Fibroblast of mammary gland (primary cell): Measurements from ENCODE around the gene CNIH4.
A peak's percentile ranks its signal among the peaks of the same experiment; 100 is the strongest.

ENCODE experiments used
- DNase-seq: peaks from one replicate; pipeline ENCODE4 v3.0.0-alpha.2; 2010; ENCODE audit warnings: low read depth
- H3K4me3 ChIP-seq: 2 replicates; pipeline ENCODE4 v1.5.1; 2011; ENCODE audit warnings: low read depth, mild to moderate bottlenecking, low read length, moderate library complexity; ENCODE audit not compliant: control insufficient read depth
- TF ChIP-seq, protein P1 (sequence below): conservative IDR thresholded peaks from 2 replicates; pipeline ENCODE4 v1.5.1; 2011; ENCODE audit warnings: low read depth, low read length, inconsistent platforms; ENCODE audit not compliant: control insufficient read depth, insufficient read depth

Gene CNIH4

DNA sequence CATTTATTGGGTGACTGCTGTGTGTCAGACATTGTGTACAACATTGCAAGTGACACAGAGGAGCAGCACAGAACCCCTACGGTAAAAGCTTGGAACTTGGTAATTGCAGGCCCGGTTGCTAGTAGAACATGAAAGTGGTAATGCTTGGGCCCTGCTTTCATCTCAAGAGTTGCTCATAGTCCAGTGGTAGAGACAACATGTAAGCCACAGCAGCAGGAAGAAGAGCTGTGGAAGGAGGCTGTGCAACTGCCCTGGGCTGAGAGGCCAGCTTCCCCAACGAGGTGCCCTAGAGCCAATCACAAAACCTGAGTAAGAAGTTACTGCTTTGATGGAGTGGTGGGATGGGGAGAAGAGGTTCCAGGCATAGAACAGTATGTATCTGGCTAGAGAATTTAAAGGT lies 18.4 kb downstream of the CNIH4 start:
- TF ChIP-seq, protein P1, sequence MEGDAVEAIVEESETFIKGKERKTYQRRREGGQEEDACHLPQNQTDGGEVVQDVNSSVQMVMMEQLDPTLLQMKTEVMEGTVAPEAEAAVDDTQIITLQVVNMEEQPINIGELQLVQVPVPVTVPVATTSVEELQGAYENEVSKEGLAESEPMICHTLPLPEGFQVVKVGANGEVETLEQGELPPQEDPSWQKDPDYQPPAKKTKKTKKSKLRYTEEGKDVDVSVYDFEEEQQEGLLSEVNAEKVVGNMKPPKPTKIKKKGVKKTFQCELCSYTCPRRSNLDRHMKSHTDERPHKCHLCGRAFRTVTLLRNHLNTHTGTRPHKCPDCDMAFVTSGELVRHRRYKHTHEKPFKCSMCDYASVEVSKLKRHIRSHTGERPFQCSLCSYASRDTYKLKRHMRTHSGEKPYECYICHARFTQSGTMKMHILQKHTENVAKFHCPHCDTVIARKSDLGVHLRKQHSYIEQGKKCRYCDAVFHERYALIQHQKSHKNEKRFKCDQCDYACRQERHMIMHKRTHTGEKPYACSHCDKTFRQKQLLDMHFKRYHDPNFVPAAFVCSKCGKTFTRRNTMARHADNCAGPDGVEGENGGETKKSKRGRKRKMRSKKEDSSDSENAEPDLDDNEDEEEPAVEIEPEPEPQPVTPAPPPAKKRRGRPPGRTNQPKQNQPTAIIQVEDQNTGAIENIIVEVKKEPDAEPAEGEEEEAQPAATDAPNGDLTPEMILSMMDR: no peak
- H3K4me3 ChIP-seq: no peak overlapping the region
- no peak for DNase-seq

DNA sequence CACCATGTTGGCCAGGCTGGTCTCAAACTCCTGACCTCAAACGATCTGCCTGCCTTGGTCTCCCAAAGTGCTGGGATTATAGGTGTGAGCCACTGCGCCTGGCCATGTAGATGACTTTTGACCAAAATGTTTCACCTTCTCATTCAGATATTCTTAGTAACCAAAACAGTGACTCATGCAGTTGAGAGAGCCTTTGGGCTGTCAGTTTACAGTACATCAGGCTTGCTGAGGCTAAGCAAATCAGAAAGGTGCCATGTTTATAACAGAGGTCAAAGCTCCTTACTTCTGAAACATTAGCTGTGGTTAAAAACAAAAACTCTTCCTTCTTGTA lies 21.0 kb downstream of the CNIH4 start:
- no peak overlapping the region for H3K4me3 ChIP-seq
- DNase-seq: peak; percentile 63
- TF ChIP-seq, protein P1: no peak

GRCh38 chr1:224378855-224379631 lies 22.4 kb downstream of the CNIH4 start:
- TF ChIP-seq, protein P1: no peak
- no peak overlapping the region for H3K4me3 ChIP-seq
- DNase-seq: no peak

- no peak for DNase-seq
- TF ChIP-seq, protein P1: no peak
- H3K4me3 ChIP-seq: no peak overlapping the region
These were observed 23.3 kb downstream of the CNIH4 start for GRCh38 chr1:224380003-224380402.

GRCh38 chr1:224381880-224382548 lies 25.3 kb downstream of the CNIH4 start:
- no peak for DNase-seq
- H3K4me3 ChIP-seq: no peak overlapping the region
- TF ChIP-seq, protein P1: no peak

GRCh38 chr1:224383218-224383617 lies 26.5 kb downstream of the CNIH4 start:
- DNase-seq: no peak
- TF ChIP-seq, protein P1: no peak
- no peak overlapping the region for H3K4me3 ChIP-seq
